T-helper 2 cell (primary cell): ENCODE results near the gene TIMM22.

ENCODE experiments used
- DNase-seq, 5 experiments: peaks; one replicate each; pipeline versions ENCODE4 v3.0.0 to v3.0.0-alpha.2; 2012 to 2022

The TIMM22 gene

GRCh38 chr17:1022278-1023024 is 25.5 kb downstream of the TIMM22 start:
- DNase-seq: no peak

DNA sequence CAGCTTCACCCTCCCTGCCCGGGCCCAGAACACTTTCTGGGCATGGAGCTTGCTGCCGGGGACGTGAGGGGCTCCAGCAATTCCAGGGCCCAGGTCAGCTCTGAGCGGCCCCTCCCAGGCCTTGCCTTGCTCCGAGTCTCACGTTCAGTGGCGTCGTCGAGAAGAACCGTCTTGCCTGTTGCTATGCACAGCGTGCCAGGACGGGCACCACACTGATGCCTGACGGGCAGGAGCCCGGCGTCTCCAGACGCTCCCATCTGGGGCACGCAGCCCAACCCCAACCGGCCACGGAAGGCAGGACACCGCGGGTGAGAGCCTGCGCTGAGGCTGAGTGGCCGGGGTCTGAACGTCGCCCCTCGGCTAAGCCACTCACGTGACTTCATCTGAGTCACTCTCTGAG is 27.1 kb downstream of the TIMM22 start:
- DNase-seq: no peak

DNA sequence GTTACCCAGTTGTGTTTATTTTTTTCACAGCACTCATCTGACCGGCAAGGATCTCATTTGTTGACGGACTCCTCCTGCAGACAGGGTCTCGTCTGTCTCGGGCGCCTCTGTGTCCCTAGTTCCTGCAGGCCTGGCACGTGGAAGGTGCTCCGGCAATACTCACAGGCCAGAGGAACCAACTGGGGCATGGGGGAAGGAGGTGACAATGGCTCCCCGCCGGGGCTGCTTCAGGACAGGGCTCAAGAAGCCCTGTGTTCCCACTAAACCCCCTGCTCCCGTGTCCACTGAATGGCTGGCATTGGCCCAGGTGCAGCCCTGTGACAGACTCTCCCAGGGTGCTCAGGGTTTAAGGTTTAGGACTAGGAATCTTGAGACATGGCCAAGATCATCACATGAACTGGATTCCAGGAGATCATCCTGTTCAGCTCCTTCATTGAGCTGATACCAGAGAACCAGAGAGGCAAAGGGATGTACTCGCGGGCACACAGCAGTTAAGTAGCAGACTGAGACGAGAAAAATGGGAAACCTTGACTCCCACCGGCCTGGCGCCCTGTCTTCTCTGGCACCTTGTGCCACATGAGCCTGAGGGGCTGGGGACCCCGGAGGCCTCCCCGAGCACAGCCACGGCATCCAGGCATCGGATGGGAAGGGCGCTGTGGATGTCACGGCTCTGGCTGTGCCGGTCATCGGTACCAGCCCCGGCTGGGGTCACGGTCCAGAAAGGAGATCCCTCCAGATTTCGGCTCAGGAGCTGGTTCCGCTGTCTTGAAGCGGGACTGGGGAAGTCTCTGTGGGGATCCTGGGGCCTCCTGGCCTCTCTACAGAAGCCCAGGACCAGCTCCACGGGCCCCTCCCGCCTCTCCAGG is 29.0 kb downstream of the TIMM22 start:
- no peak for DNase-seq

GRCh38 chr17:1026599-1026975 is 29.7 kb downstream of the TIMM22 start:
- no peak for DNase-seq

GRCh38 chr17:1027044-1027443 is 30.1 kb downstream of the TIMM22 start:
- no peak for DNase-seq

DNA sequence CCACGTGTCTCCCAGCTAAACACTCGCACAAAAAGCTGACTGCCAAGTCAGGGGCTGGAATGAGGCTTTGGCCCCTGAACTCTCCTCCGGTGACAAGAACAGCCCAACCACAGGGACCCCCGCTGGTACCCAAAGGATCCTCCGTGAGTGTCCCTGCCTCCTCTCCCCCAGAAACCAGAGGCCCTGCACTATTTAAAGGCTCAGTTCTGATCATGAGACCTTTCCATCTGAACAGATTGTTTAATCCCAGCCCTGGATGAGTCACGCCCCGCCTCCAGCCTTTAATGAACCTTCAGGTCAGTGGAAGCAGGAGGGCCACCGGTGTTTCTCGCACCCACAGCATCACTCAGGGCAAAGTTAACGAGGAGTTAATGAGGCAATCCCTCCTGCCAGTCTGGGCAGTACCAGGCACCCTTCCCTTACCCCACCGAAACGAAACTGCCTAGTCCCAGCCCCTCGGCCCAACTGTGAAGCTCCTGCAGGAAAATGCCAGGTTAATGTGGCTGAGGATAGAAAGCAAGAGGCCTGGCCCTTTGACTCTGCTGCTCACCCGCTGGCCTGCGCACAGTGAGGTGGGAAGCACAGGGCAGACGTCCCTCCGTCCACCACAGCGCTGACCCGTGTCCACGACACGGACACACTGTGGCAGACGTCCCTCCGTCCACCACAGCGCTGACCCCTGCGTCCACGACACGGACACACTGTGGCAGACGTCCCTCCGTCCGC is 32.4 kb downstream of the TIMM22 start:
- no peak for DNase-seq

DNA sequence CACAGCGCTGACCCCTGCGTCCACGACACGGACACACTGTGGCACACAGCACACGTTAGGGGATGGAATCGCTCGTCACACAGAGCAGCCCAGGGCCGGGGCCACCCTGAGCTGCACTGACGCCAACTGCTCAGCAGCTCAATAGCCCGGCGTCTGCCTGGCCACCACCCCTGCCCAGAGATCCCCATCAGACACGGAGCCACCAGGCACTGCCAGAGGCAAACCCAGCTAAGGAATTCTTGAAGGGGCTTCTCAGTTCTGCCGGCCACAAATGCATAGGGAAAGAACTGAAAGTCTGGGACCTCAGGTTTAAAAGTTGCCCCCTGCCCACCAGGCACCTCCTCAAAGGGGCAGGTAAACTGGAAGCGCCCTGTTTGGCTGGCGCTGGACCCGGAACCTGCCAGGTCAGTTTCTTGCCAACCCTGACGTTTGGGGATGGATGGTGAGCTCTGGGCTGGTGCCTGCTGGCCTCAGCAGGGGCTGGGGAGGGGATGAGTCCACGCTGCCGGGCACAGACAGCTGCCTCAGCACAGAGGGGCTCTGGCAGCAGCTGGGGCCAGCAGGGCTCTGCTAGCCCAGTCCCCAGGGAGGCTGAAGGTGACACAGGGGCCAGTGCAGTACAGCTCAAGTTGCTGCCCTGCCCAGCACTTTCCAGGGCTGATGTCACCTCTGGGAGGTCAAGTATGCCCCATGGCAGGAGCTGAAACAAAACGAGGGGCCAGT is 33.2 kb downstream of the TIMM22 start:
- DNase-seq: no peak

DNA sequence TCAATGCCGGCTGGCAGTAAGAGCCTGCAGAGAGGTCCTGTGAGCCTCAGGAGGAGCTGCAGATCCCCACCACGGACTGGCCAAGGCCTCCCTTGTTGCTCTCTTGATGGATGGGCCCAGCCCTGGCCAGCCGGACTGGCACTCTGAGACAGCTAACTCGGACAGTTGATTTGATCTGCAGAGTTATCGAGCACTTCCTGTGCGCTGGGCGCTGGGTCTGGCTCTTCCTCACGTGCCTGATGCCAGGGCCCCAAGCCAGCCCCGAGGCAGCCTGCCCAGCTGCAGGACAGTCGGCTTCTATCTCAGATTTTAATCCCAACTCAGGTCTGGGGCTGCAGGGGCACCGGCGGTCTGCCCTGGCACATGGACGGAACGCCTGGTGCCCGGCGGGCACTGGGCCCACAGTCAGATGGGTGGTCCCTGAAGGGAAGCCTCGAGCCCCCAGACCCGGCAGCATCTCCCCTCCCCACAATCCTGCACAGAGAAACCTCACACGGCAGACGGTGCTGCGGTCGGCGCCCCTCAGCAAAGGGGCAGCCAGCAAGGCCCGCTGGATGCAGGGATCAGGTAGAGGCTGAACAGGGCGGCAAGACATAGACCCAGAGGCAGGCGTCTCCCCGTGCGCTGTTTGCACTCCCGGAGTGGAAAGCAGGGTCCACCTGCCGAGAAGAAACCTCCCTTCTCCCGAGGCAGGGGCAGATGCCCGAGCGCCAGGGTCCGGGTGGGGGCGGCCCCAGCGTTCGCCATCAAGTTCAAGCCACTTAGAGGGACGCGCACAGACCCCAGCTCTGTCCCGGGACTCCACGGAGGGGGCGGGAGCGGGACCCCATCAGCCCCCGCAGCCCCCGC is 34.0 kb downstream of the TIMM22 start:
- DNase-seq: no peak

DNA sequence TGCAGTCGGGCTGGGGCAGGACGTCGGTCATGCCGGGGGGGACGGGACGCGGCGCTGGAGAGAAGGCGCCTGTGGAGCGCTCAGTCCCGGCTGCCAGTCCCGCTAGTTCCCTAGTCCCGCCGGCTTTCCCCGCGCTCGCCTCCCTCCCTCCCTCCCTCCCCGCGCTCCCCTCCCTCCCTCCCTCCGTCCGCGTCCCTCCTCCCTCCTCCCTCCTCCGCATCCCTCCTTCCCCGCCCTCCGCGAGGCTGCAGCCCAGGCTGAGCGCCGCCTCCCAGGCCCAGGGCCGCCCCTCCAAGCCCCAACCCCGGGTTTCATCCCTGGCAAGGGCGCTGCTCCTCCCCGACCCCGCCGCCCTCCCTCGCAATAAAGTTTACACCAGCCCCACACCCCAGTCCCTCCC is 34.8 kb downstream of the TIMM22 start:
- no peak for DNase-seq

- no peak for DNase-seq
Observed at GRCh38 chr17:1032391-1032790, 35.5 kb downstream of the TIMM22 start.

DNA sequence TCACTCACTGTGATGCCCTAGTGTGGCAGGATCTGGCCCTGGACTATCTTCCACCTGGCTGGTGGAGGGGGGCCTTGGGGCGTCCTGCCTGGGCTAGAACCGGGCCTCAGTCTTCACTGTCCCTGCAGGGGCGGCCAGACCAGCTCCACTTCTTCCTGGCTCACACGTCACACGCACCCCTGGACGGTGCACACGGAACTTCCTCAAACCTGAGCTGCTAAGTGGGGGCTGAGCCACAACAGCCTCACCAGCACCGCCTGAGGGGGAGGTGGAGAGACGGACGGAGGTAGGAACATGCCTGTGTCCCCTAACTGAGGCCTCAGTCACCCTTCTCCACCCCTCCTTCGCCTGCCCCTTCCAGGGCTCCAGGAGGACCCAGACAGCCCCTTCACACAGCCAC is 36.6 kb downstream of the TIMM22 start:
- DNase-seq: no peak

GRCh38 chr17:1034652-1035210 is 37.8 kb downstream of the TIMM22 start:
- DNase-seq: no peak

GRCh38 chr17:1035546-1036170 is 38.7 kb downstream of the TIMM22 start:
- DNase-seq: no peak

GRCh38 chr17:1036171-1036844 is 39.4 kb downstream of the TIMM22 start:
- no peak for DNase-seq

DNA sequence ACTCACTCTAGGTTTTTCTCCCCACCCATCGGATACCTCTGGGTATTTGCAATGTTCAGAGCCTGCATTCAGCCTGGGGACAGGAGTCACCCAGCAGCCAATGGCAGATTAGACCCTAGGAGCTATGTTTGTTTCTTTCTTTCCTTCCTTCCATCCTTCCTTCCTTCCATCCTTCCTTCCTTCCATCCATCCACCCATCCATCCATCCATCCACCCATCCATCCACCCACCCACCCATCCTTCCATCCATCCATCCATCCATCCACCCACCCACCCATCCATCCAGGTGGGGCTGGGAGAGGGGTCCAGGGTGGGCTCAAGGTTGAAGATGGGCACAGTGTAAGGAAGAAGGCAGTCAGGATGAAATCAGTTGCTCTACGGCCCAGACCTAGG is 39.9 kb downstream of the TIMM22 start:
- DNase-seq: no peak

DNA sequence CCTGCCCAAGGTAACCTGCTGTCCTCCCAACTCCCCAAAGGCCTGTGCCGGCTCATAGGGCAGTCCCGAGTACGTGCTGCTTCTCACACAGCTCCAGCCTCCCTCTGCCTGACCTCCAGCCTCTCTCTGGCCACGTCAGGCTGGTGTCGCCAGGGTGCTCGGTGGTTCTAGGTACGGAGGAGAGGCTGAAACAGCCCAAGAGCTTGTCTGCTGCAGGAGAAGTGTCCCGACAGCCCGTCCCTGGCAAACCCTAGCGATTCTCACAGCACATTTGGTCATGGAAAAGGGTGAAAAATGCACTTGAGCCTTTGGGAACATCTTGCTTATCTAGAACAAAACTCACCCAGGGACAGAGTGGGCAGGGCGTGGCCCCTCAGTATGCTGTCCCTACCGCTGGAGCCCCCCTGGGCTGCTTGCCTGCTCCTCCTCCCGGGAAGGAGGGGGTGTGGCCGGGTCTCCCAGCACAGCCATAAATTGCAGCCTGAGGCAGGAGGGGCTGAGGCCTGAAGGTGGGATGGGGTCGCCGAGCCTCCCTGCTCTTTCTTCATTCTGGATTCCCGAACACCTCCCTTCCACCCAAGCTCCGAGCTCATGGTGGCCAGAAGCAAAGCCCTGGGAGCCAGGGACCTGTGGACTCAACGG is 40.4 kb downstream of the TIMM22 start:
- no peak for DNase-seq

DNA sequence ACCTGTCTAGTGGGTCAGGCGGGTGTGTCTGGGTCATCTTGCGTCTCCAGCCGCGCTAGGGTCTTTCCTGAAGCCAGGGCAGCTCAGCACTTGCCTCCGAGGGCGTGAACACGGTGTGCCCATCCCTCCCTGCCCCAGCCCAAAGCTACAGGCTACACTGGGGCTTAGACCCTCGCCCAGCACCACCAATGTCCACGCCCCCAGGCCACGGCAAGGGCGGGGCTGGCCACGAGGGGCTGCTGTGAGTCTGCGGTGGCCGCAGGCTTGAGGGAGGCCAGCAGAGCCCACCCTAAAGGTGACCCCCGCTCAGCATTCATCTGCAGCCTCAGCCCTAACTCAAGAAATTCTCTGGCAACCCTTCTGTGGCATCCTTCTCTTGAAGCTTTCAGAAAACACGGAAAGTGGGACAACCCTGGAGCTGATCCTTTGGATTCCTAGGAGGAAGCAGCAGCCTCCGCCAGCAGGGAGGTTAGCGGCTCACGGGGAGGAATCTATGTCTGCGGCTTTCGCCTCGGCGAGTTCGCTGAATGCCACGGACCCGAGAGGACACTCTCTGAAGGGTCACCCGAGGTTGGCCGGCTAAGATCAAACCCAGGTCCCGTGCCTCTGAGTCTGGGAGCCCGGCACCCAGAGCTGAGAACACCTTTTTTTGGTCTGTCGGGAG is 41.7 kb downstream of the TIMM22 start:
- no peak for DNase-seq

DNA sequence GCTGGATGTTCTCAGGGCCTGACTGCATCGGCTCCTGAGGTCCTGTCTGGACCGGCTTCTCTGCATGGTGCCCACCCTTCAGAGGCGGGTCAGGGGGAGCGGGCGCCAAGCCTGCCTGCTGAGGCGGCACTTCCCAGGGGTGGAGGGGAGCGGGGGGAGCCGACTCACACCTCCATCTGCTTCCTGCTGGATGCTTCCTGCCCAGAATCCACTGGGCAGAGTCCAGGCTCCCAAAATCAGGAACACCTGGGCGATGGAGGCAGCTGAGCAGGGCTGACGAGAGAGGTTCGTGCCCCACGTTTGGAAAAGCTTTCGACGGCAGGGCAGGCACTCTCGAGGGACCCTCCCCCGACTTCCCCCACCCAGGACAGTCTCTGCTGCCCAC is 42.2 kb downstream of the TIMM22 start:
- no peak for DNase-seq

- no peak for DNase-seq
Observed at GRCh38 chr17:1039511-1040215, 42.7 kb downstream of the TIMM22 start.
